Mucosa of rectum (tissue), 2 donors: ENCODE results near the gene TMEM60.

ENCODE experiments used
- H3K27ac ChIP-seq, 2 donors: one replicate each; pipeline ENCODE4 v1.7.0; 2013; ENCODE audit warnings: inconsistent platforms in 2 of 2, low read depth in 2 of 2, low read length in 2 of 2
- H3K27me3 ChIP-seq, 2 donors: one replicate each; pipeline ENCODE4 v1.7.0; 2013; ENCODE audit warnings: low read length in 2 of 2; ENCODE audit not compliant: control insufficient read depth in 2 of 2, insufficient read depth in 2 of 2
- H3K36me3 ChIP-seq, 2 donors: one replicate each; pipeline ENCODE4 v1.7.0; 2013; ENCODE audit warnings: low read length in 2 of 2; ENCODE audit not compliant: control insufficient read depth in 2 of 2, insufficient read depth in 2 of 2
- H3K4me1 ChIP-seq, 2 donors: one replicate each; pipeline ENCODE4 v1.7.0; 2013; ENCODE audit warnings: low read length in 2 of 2, mild to moderate bottlenecking in 1 of 2; ENCODE audit not compliant: control insufficient read depth in 2 of 2, insufficient read depth in 2 of 2
- H3K4me3 ChIP-seq, 2 donors: one replicate each; pipeline ENCODE4 v1.7.0; 2013; ENCODE audit warnings: low read length in 2 of 2
- H3K9ac ChIP-seq, 2 donors: one replicate each; pipeline ENCODE4 v1.7.0; 2013; ENCODE audit warnings: low read length in 2 of 2, low read depth in 1 of 2, mild to moderate bottlenecking in 1 of 2
- H3K9me3 ChIP-seq, 2 donors: one replicate each; pipeline ENCODE4 v1.7.0; 2013; ENCODE audit warnings: low read length in 2 of 2; ENCODE audit not compliant: control insufficient read depth in 2 of 2
- donor health status: healthy.
- donor health status: Normal muscosa, but diverticular disease.

Gene TMEM60

DNA sequence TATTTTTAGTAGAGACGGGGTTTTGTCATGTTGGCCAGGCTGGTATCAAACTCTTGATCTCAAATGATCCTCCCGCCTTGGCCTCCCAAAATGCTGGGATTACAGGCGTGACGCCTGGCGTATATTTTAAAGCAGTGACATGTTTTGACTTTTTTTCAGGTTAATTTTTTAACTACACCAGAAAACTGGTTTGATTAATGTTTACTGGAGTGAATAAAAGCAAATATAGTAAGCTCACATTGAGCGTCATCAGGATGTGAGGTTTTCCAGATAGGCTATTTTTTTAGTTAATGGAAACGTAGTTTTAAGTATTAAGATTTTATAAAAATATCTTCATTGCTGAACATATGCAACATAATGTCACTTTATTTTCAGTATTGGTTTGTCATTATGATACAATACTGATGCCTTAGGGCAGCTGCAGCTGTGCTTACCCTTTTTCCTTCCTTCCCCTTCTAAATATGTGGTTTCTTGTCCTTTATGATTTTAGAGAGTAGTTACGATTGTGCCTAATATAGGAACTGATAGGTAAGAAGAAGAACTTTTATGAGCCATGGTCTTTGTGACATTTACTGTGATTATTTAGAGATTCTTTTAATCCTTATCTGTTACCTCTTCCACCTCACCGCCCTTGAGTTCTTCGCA lies 37.3 kb downstream of the TMEM60 start:
- H3K27ac ChIP-seq, result no peak overlapping the region
- peaks cover 0 to 3% of the 10 kb centered on the region in 2 donors for H3K36me3 ChIP-seq
- H3K27me3 ChIP-seq, result no peaks in the 10 kb centered on the region
- H3K9ac ChIP-seq, result no peak overlapping the region
- H3K4me3 ChIP-seq, result no peak overlapping the region
- H3K4me1 ChIP-seq, result peaks cover 3 to 6% of the 10 kb centered on the region in 2 donors
- no peaks in the 10 kb centered on the region for H3K9me3 ChIP-seq

DNA sequence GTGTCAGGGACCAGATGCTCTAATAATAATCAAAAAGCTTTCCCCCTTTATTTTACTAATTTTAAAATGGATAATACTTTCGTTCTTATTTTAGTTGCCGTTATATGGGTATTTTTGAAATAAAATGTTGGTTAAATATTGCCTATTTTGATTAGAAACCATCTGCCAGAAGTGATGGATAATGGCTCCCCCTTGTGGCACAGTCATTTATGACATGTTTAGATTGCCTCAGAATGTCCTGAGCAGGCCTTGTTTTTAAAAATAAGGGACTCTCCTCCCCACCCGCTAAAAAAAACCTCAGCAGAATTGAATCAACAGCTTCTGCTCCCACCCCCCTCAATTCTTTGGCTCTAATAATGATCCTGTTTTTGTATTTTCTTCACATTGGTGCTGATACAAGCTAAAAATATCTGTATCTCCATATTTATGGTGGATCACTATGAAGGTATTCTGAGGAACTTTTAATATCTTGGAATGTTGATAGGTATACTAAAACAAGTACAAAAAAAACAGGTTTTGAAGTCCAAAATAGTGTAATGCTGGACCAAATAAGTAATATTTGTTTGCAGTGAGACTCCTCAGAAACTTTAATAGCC lies 38.8 kb downstream of the TMEM60 start:
- Histone ChIP-seq H3K27ac (no peak overlapping the region), H3K4me1 (no peaks in the 10 kb centered on the region), H3K36me3 (peaks cover 0 to 3% of the 10 kb centered on the region in 2 donors), H3K9me3 (no peaks in the 10 kb centered on the region), H3K4me3 (no peak overlapping the region), H3K27me3 (no peaks in the 10 kb centered on the region), H3K9ac (no peak overlapping the region)

DNA sequence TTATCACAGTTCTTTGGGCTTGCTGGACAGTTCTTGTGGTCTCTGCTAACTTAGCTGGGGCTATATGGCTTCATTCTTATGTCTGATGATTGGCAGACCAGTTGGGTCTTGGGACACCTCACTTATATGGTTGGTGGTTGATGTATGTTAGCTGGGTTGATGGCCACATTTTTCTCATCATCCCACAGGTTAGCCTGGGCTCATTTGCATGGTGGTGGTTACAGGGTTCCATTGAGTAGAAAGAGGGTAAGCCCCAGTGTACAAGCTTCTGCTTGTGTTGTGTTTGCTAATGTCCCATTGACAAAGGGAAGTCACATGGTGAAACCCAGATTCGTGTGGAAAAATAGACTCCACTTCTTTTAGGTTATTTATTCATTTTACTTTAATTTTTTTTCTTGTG lies 40.6 kb downstream of the TMEM60 start:
- Histone ChIP-seq H3K9me3 (no peaks in the 10 kb centered on the region), H3K9ac (no peak overlapping the region), H3K36me3 (peaks cover under 1 to 3% of the 10 kb centered on the region in 2 donors), H3K27ac (no peak overlapping the region), H3K4me1 (no peaks in the 10 kb centered on the region), H3K4me3 (no peak overlapping the region), H3K27me3 (no peaks in the 10 kb centered on the region)

DNA sequence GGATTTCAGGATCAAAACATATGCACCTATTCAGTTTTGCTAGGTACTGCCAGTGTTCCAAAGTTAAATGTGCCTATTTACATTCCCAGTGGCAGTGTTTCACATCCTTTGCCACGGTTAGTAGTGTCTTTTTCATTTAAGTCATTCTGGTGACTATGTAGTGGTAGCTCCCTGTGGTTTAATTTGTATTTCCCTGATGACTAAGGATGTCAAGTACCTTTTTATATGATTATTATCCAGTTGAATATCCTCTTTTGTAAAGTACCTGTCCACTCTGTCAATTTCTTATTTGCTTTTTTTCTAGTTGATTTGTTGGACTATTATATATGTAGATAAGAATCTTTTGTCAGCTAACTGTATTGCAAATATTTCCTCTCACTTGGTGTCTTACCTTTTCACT lies 45.1 kb downstream of the TMEM60 start:
- no peaks in the 10 kb centered on the region for H3K9me3 ChIP-seq
- H3K36me3 ChIP-seq, result peaks cover 3 to 5% of the 10 kb centered on the region in 2 donors
- H3K4me3 ChIP-seq, result no peak overlapping the region
- no peak overlapping the region for H3K27ac ChIP-seq
- H3K4me1 ChIP-seq, result no peaks in the 10 kb centered on the region
- no peaks in the 10 kb centered on the region for H3K27me3 ChIP-seq
- no peak overlapping the region for H3K9ac ChIP-seq

DNA sequence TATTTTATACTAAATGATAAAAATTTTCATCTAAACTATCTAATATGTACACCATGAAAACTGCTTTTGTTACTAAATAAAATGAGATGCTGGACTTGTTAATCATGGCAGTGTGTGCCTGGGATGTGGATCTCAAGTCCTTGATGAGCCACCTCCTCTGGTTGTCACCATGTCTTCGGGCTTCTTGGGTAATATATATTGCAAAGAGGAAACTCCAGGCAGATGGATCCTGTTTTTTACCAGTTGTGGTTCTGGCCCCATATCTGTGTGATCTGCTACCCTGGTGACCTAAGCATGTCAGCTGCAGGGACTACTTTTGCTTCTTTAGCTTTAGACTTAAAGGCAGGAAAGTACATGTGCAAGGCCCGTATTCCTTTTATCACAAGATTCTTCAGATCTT lies 46.2 kb downstream of the TMEM60 start:
- no peaks in the 10 kb centered on the region for H3K4me1 ChIP-seq
- H3K4me3 ChIP-seq, result no peak overlapping the region
- no peaks in the 10 kb centered on the region for H3K27me3 ChIP-seq
- H3K9me3 ChIP-seq, result no peaks in the 10 kb centered on the region
- H3K36me3 ChIP-seq, result peaks cover 0 to 5% of the 10 kb centered on the region in 2 donors
- H3K27ac ChIP-seq, result no peak overlapping the region
- no peak overlapping the region for H3K9ac ChIP-seq

DNA sequence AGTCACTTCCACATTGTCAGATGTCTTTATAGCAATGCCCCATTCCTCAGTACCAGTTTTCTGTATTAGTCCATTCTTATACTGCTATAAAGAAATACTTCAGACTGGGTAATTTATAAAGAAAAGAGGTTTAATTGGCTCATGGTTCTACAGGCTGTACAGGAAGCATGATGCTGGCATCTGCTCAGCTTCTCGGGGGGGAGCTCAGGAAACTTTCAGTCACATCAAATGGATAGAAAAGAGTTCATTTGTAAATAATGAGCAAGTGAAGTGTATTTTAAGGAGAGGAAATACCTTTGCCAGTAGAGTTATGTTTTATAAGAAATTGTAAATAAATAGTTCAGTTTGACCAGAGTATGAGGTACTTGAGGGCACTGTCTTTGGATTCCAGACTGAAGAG lies 50.5 kb downstream of the TMEM60 start:
- no peak overlapping the region for H3K9ac ChIP-seq
- no peak overlapping the region for H3K27ac ChIP-seq
- no peaks in the 10 kb centered on the region for H3K9me3 ChIP-seq

DNA sequence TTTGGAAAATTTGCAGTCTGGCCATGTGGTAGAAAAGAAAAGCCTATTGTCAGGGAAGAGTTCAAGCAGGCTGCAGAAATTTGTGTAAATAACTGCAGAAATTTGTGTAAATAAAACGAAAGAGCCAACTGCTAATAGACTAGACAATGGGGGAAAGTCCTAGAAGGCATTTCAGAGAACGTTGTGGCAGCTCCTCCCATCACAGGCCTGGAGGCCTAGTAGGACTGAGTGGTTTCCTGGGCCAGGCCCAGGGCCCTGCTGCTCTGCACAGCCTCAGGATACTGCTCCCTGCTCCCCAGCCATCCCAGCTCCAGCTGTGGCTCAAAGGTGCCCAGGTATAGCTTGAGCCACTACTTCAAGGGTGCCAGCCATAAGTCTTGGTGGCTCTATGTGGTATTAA lies 51.1 kb downstream of the TMEM60 start:
- H3K27me3 ChIP-seq, result no peaks in the 10 kb centered on the region
- no peaks in the 10 kb centered on the region for H3K9me3 ChIP-seq
- no peak overlapping the region for H3K9ac ChIP-seq
- no peak overlapping the region for H3K27ac ChIP-seq
- no peaks in the 10 kb centered on the region for H3K4me1 ChIP-seq
- peaks cover 0 to 3% of the 10 kb centered on the region in 2 donors for H3K36me3 ChIP-seq
- H3K4me3 ChIP-seq, result no peak overlapping the region

More for the DNA sequence above, 50.5 kb downstream of the TMEM60 start:
- Histone ChIP-seq H3K27me3 (no peaks in the 10 kb centered on the region), H3K4me1 (no peaks in the 10 kb centered on the region), H3K4me3 (no peak overlapping the region), H3K36me3 (peaks cover 0 to 5% of the 10 kb centered on the region in 2 donors)

DNA sequence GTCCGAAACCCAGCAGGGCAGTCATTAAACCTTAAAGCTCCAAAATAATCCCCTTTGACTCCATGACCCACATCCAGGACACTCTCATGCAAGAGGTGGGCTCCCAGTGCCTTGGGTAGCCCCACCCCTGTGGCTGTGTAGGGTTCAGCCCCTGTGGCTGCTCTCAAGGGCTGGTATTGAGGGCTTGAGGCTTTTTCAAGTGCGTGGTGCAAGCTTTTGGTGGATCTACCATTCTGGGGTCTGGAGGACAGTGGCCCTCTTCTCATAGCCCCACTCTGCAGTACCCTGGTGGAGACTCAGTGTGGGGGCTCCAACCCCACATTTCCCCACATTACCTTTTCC lies 51.4 kb downstream of the TMEM60 start:
- H3K36me3 ChIP-seq, result peaks cover 0 to 3% of the 10 kb centered on the region in 2 donors
- H3K27ac ChIP-seq, result no peak overlapping the region
- H3K9me3 ChIP-seq, result no peaks in the 10 kb centered on the region
- no peak overlapping the region for H3K9ac ChIP-seq
- H3K4me1 ChIP-seq, result no peaks in the 10 kb centered on the region
- H3K4me3 ChIP-seq, result no peak overlapping the region
- H3K27me3 ChIP-seq, result no peaks in the 10 kb centered on the region

DNA sequence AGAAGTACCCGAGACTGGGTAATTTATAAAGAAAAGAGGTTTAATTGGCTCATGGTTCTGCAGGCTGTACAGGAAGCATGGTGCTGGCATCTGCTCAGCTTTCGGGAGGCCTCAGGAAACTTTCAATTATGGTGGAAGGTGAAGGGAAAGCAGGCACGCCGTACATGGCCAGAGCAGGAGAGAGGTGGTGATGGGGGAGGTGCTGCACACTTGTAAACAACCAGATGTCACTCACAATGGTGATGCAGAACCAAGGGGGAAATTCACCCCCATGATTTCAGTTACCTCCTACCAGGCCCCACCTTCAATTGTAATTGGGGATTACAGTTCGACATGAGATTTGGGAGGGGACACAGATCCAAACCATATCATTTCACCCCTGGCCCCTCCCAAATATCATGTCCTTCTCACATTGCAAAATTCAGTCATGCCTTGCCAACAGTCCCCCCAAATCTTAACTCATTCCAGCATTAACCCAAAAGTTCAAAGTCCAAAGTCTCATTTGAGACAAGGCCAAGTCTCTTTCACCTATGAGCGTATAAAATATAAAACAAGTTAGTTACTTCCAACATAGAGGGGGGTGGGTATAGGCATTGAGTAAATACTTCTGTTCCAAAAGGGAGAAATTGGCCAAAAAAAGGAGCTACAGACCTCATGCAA lies 51.9 kb downstream of the TMEM60 start:
- Histone ChIP-seq H3K4me1 (no peaks in the 10 kb centered on the region), H3K9ac (no peak overlapping the region), H3K27me3 (no peaks in the 10 kb centered on the region), H3K36me3 (peaks cover 0 to 3% of the 10 kb centered on the region in 2 donors), H3K4me3 (no peak overlapping the region), H3K27ac (no peak overlapping the region), H3K9me3 (no peaks in the 10 kb centered on the region)

DNA sequence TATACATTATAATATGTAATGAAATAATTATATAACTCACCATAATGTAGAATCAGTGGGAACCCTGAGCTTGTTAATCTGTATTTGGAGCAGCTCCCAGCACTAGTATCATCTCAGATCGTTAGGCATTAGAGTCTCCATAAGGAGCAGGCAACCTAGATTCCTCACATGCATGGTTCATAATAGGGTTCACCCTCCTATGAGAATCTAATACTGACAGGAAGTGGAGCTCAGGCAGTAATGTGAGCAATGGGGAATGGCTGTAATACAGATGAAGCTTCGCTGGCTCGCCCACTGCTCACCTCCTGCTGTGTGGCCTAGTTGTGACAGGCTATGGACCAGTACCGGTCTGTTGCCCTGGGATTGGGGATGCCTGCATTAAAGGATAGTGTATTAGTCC lies 52.5 kb downstream of the TMEM60 start:
- Histone ChIP-seq H3K36me3 (peaks cover 0 to 3% of the 10 kb centered on the region in 2 donors), H3K9me3 (no peaks in the 10 kb centered on the region), H3K27me3 (no peaks in the 10 kb centered on the region), H3K4me1 (no peaks in the 10 kb centered on the region), H3K9ac (no peak overlapping the region), H3K27ac (no peak overlapping the region), H3K4me3 (no peak overlapping the region)
